OCI-LY1 (cell line): ENCODE data around the gene COL9A3.

Experiments used
- H2AFZ ChIP-seq: fragments of 200-600 bp; sonication (generic), shearing (Covaris generic); 2 replicates; pipeline ENCODE4 v1.6.0; 2014; ENCODE audit warnings: antibody characterized with exemption, mild to moderate bottlenecking, low read length
- H3F3A ChIP-seq: fragments of 200-600 bp; sonication (generic), shearing (Covaris generic); 2 replicates; pipeline ENCODE4 v1.6.0; 2014; ENCODE audit warnings: mild to moderate bottlenecking, antibody characterized with exemption, low read length, moderate library complexity; ENCODE audit not compliant: insufficient read depth
- H3K27ac ChIP-seq: fragments of 200-600 bp; sonication (generic); 2 replicates; pipeline ENCODE4 v1.5.1; 2014; ENCODE audit warnings: low read length, mixed run types, mild to moderate bottlenecking, low read depth; ENCODE audit not compliant: poor library complexity, severe bottlenecking
- H3K27me3 ChIP-seq: fragments of 200-600 bp; sonication (generic); 2 replicates; pipeline ENCODE4 v1.6.0; 2014; ENCODE audit warnings: antibody characterized with exemption, mild to moderate bottlenecking, low read length, moderate library complexity; ENCODE audit not compliant: insufficient read depth
- H3K36me3 ChIP-seq: fragments of 200-600 bp; sonication (generic); 2 replicates; pipeline ENCODE4 v1.6.1; 2014; ENCODE audit warnings: mild to moderate bottlenecking, antibody characterized with exemption, low read length, moderate library complexity, mixed read lengths; ENCODE audit not compliant: insufficient read depth
- H3K4me1 ChIP-seq: fragments of 200-600 bp; sonication (generic); 2 replicates; pipeline ENCODE4 v1.5.1; 2014; ENCODE audit warnings: mild to moderate bottlenecking, low read length, moderate library complexity; ENCODE audit not compliant: insufficient read depth, severe bottlenecking
- H3K4me2 ChIP-seq: fragments of 200-600 bp; sonication (generic), shearing (Covaris generic); 2 replicates; pipeline ENCODE4 v1.6.1; 2014; ENCODE audit warnings: low read length
- H3K4me3 ChIP-seq: fragments of 200-600 bp; sonication (generic); 2 replicates; pipeline ENCODE4 v1.5.1; 2014; ENCODE audit warnings: low read length, low read depth, mild to moderate bottlenecking, mixed read lengths; ENCODE audit not compliant: poor library complexity, severe bottlenecking
- H3K79me2 ChIP-seq: fragments of 200-600 bp; shearing (Covaris generic); 2 replicates; pipeline ENCODE4 v1.6.1; 2016; ENCODE audit warnings: mixed run types, low read length, mixed read lengths; ENCODE audit not compliant: insufficient read depth
- H3K9ac ChIP-seq: fragments of 200-600 bp; sonication (generic), shearing (Covaris generic); 2 replicates; pipeline ENCODE4 v1.6.1; 2014; ENCODE audit warnings: mild to moderate bottlenecking, low read length, mixed read lengths
- H3K9me2 ChIP-seq: fragments of 200-600 bp; sonication (generic), shearing (Covaris generic); 2 replicates; pipeline ENCODE4 v1.6.1; 2014; ENCODE audit warnings: low read depth, mild to moderate bottlenecking, low read length, mixed read lengths
- H3K9me3 ChIP-seq: fragments of 200-600 bp; shearing (Covaris generic); 2 replicates; pipeline ENCODE4 v1.6.1; 2014; ENCODE audit warnings: low read length, mixed read lengths
- H4K20me1 ChIP-seq: fragments of 200-600 bp; sonication (generic), shearing (Covaris generic); 2 replicates; pipeline ENCODE4 v1.6.0; 2016; ENCODE audit warnings: mild to moderate bottlenecking, low read length; ENCODE audit not compliant: insufficient read depth
- EZH2 ChIP-seq: fragments of 200-600 bp; sonication (generic), shearing (Covaris generic); IDR thresholded peaks from 2 replicates; pipeline ENCODE4 v1.8.0; 2017; ENCODE audit warnings: borderline replicate concordance, mixed run types, mild to moderate bottlenecking, antibody characterized with exemption, low read length, moderate library complexity, mixed read lengths
- TF ChIP-seq, protein P1 (sequence below): fragments of 200-600 bp; sonication (generic), shearing (Covaris generic); IDR thresholded peaks from 2 replicates; pipeline ENCODE4 v1.5.1; 2017; ENCODE audit warnings: mild to moderate bottlenecking, antibody characterized with exemption, low read length, moderate library complexity, mixed read lengths

COL9A3 gene

GRCh38 chr20:62888910-62889309 is 72.1 kb downstream of the COL9A3 start:
- Histone ChIP-seq H3K36me3 (peaks cover 86% of the 10 kb centered on the region), H3F3A (no peaks in the 10 kb centered on the region), H3K27me3 (no peaks in the 10 kb centered on the region), H3K9ac (no peak overlapping the region), H3K9me2 (no peaks in the 10 kb centered on the region), H3K4me3 (no peak overlapping the region), H2AFZ (no peak overlapping the region), H3K79me2 (no peaks in the 10 kb centered on the region), H4K20me1 (no peaks in the 10 kb centered on the region), H3K4me1 (no peaks in the 10 kb centered on the region), H3K27ac (no peak overlapping the region), H3K4me2 (no peak overlapping the region), H3K9me3 (no peaks in the 10 kb centered on the region)
- no peak for TF ChIP-seq EZH2
- TF ChIP-seq, protein P1, sequence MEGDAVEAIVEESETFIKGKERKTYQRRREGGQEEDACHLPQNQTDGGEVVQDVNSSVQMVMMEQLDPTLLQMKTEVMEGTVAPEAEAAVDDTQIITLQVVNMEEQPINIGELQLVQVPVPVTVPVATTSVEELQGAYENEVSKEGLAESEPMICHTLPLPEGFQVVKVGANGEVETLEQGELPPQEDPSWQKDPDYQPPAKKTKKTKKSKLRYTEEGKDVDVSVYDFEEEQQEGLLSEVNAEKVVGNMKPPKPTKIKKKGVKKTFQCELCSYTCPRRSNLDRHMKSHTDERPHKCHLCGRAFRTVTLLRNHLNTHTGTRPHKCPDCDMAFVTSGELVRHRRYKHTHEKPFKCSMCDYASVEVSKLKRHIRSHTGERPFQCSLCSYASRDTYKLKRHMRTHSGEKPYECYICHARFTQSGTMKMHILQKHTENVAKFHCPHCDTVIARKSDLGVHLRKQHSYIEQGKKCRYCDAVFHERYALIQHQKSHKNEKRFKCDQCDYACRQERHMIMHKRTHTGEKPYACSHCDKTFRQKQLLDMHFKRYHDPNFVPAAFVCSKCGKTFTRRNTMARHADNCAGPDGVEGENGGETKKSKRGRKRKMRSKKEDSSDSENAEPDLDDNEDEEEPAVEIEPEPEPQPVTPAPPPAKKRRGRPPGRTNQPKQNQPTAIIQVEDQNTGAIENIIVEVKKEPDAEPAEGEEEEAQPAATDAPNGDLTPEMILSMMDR = no peak

DNA sequence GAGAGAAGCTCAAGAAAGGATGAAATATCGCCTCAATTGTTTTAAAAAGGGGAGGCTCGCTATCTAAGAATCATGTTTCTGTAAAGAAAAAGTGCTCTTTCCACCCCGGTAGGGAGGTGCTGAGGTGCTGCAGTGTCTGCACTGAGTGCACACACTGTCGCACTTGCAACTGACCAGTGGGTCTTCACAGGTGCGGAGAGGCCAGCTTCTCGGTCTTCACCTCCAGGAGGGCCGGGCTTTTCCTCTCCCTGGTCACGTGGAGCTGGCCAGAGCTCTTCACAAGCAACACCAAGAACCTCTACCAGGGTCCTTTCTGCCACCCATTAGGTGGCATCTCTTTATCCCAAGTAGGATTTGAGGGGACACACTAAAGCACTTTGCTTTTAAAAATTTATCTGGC is 72.6 kb downstream of the COL9A3 start:
- H3K4me2 ChIP-seq = no peak overlapping the region
- no peaks in the 10 kb centered on the region for H3K9me3 ChIP-seq
- H3K79me2 ChIP-seq = no peaks in the 10 kb centered on the region
- no peak overlapping the region for H2AFZ ChIP-seq
- H3K4me3 ChIP-seq = no peak overlapping the region
- peaks cover 91% of the 10 kb centered on the region for H3K36me3 ChIP-seq
- no peaks in the 10 kb centered on the region for H3F3A ChIP-seq
- TF ChIP-seq EZH2 = no peak
- TF ChIP-seq, protein P1 = no peak
- H3K9ac ChIP-seq = no peak overlapping the region
- no peaks in the 10 kb centered on the region for H3K9me2 ChIP-seq
- H3K27me3 ChIP-seq = no peaks in the 10 kb centered on the region
- H3K27ac ChIP-seq = no peak overlapping the region
- no peaks in the 10 kb centered on the region for H3K4me1 ChIP-seq
- no peaks in the 10 kb centered on the region for H4K20me1 ChIP-seq

- Histone ChIP-seq H3K9me2 (no peaks in the 10 kb centered on the region), H3K4me2 (no peak overlapping the region), H3K36me3 (peaks cover 96% of the 10 kb centered on the region), H2AFZ (no peak overlapping the region), H3K4me1 (no peaks in the 10 kb centered on the region), H3K9me3 (no peaks in the 10 kb centered on the region), H3K27me3 (no peaks in the 10 kb centered on the region), H3K27ac (no peak overlapping the region), H3K79me2 (no peaks in the 10 kb centered on the region), H4K20me1 (no peaks in the 10 kb centered on the region), H3K9ac (no peak overlapping the region), H3K4me3 (no peak overlapping the region), H3F3A (no peaks in the 10 kb centered on the region)
- TF ChIP-seq, protein P1 = no peak
- TF ChIP-seq EZH2 = no peak
Observed at GRCh38 chr20:62889871-62890270, 73.0 kb downstream of the COL9A3 start.
